ENCODE data around the gene TRPM5.

DNA sequence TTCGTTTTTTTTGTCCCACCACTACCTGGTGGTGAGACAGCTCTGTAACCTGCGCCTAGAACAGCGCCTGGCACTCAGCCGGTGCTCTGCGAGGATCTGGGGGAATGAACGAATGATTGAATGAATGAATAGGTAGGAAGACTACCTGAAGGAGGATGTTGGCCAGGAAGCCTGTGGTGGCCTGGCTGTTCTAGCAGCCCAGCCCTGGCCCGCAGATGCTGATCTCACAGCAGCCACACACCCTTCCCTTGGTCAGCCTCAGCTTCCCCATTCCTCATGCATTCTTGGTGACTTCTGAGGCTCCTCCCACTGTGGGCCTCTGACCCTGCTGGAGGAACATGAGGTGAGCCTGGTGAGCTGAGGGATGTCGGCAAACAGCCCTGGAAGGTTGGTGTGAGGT is 3.7 kb downstream of the TRPM5 start:
- TF ChIP-seq POLR2AphosphoS5 (IDR thresholded peaks at IDR 0.05): no peak
- TF ChIP-seq, protein P1, sequence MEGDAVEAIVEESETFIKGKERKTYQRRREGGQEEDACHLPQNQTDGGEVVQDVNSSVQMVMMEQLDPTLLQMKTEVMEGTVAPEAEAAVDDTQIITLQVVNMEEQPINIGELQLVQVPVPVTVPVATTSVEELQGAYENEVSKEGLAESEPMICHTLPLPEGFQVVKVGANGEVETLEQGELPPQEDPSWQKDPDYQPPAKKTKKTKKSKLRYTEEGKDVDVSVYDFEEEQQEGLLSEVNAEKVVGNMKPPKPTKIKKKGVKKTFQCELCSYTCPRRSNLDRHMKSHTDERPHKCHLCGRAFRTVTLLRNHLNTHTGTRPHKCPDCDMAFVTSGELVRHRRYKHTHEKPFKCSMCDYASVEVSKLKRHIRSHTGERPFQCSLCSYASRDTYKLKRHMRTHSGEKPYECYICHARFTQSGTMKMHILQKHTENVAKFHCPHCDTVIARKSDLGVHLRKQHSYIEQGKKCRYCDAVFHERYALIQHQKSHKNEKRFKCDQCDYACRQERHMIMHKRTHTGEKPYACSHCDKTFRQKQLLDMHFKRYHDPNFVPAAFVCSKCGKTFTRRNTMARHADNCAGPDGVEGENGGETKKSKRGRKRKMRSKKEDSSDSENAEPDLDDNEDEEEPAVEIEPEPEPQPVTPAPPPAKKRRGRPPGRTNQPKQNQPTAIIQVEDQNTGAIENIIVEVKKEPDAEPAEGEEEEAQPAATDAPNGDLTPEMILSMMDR (IDR thresholded peaks at IDR 0.05): no peak

All from sigmoid colon (tissue), 4 donors.